ENCODE measurements around the gene TMEM26. TPM values are rescaled to one million over a fixed set of nuclear protein-coding genes. Genes with fewer than 3 reads are reported as not detected.

Gene TMEM26
- total RNA-seq, 2 experiments from 2014 or later, result not detected

Other genes starting within 250 kb of the TMEM26 start
- not detected for gene CABCOCO1, start 209.5 kb upstream of the TMEM26 start, total RNA-seq